Activated CD4-positive, CD25-positive, alpha-beta regulatory T cell treated with anti-CD3 and anti-CD28 coated beads, Interleukin-2, amount 50 U/mL, for 16 hours (primary cell): Measurements from ENCODE around the gene ITGA4.

Source experiments
- DNase-seq: peaks from one replicate; pipeline ENCODE4 v3.0.0-alpha.2; 2020; ENCODE audit warnings: low read depth, low spot score

ITGA4 gene

GRCh38 chr2:181515719-181516118, 58.5 kb downstream of the ITGA4 start:
- no peak for DNase-seq

GRCh38 chr2:181516992-181517391, 59.8 kb downstream of the ITGA4 start:
- no peak for DNase-seq

GRCh38 chr2:181517685-181518301, 60.6 kb downstream of the ITGA4 start:
- DNase-seq: no peak

DNA sequence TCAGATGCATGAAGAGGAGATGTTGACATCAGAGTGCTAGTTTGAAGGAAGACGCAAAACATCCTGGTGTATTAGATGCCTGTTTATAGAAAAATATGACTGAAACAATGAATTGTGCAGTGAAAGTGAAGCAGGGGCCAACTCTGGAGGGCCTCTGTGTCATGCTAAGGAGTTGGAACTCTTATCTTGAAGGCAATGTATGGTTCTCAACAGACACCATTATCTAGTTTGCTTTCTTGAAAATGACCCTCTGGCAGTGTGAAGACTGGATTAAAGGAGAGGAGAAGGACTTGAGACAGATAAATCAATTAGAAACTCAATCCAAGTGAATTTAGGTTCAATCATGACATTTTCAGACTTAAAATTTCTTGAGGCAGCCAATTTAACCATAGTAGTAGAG, 63.1 kb downstream of the ITGA4 start:
- DNase-seq: no peak

GRCh38 chr2:181523756-181524155, 66.6 kb downstream of the ITGA4 start:
- no peak for DNase-seq

DNA sequence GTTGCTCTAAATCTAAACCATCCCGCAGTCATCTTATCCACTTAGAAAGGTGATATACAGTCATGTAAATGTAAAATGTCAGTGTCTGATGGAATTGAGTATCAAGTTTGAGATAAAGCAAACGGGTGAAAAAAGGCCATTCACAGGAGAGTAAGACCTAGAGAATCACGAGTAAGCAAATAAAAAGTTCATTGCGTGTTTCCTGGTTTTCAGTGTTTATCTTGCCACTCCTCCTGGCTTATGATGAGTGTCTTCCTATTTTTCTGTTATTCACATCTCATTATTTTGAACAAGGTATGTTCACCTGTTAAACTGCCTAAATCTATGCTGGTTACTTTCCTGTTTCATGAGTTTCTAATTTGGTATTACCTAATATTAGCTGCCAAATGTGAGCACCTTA, 68.8 kb downstream of the ITGA4 start:
- DNase-seq: no peak

- DNase-seq: no peak
Measured at GRCh38 chr2:181527058-181527457, 69.9 kb downstream of the ITGA4 start.

DNA sequence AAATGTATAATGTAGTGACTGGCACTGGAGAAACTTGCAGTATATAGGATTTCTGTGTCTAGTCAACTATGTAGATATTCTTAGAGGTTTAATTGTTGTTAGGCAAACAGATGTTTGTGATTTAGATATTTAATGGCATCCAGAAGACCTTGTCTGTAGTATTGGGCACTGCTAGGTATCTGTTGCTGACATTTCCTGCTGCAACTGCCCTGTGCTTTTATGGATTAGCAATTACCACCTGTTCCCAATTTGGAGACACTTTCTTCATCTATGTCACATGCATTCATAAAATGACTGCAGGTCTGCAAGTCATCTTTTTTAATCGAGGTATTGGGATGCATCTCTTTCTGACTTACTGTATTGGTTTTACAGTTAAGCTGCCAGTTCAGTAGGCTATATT, 71.3 kb downstream of the ITGA4 start:
- DNase-seq: no peak

DNA sequence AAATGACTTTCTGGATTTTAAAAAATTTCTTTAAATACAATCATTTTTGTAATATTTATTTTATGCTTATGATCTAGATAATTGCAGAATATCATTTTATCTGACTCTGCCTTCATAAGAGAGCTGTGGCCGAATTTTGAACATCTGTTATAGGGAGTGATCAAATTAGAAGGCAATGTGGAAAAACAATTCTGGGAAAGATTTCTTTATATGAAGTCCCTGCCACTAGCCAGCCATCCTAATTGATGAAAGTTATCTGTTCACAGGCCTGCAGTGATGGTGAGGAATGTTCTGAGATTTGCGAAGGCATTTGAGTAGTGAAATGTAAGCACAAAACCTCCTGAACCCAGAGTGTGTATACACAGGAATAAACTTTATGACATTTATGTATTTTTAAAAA, 79.5 kb downstream of the ITGA4 start:
- DNase-seq: no peak

- DNase-seq: no peak
Measured at GRCh38 chr2:181540421-181540820, 83.2 kb downstream of the ITGA4 start.

DNA sequence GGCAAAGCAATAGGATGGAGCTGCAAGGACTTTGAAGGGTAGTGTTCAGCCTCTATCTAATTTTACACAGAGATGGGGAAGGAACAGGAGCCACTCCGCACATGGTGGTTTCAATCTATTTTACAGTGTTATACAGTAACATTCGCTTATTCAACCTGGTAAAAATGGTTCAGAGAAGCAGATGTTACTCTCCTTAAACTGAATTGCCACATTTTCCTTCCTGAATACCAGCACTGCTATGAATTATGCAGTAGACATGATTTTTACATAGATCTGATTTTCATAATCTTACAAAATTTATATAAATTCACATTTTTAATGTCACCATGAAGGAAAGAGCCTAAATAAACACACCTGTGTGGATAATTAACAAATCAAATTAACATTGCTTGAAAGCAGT, 85.0 kb downstream of the ITGA4 start:
- no peak for DNase-seq

DNA sequence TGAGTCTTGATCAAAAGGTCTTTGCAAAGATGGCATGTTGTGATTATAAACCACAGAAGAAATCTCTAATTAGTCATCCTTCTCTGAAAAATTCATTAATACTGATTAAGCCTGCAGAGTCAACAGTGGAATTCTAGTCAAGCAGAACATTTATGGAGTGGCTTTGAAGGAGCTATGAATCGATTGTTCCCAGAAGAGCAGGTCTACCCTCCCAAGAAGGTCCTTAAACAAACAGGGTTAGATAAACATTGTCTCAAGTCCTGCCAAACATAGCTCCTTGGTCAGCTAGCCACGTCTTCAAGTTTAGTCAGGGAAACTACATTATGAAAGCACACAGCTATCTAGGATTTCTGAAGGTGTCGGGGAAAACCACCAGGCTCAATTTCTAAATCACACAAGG, 88.9 kb downstream of the ITGA4 start:
- no peak for DNase-seq

GRCh38 chr2:181552808-181553207, 95.6 kb downstream of the ITGA4 start:
- DNase-seq: no peak

- DNase-seq: no peak
Measured at GRCh38 chr2:181553244-181553643, 96.1 kb downstream of the ITGA4 start.

DNA sequence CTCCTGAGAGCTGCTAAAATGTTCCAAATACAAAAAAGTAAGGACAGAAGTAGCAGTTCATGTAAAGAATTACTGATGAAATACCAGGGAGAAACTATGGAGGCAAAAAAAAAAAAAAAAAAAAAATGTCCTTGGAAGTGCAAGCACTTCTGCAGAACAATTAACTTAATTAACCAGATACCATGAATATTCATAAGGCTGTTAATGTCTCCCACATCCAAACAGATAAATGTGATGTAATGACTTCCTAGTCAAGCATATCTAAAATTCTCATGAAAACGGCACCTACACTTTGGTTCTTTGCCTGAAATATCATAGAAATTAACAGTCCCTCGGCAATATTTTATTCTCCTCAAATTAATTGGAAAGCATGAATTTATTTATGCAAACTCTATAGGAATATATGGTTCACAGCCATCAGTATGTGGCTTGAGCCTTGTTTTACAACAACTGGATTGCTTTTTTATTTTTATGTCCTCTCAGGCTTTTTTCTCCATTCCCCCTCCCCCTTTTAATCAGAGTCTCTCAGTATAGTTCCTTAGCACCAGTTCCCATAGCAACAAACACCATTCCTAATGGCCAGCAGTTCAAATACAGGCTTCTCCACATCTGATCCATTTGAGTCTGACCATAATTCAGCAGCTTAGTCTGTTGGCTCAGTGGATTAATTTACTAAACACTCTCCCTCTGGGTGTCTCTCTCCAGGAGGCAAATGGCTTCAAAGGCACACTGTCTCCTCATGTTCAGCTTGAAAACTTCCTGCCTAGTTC, 97.1 kb downstream of the ITGA4 start:
- DNase-seq: no peak

GRCh38 chr2:181558371-181558770, 101.2 kb downstream of the ITGA4 start:
- no peak for DNase-seq

- no peak for DNase-seq
Measured at GRCh38 chr2:181563101-181563692, 106.0 kb downstream of the ITGA4 start.

- no peak for DNase-seq
Measured at GRCh38 chr2:181566334-181567032, 109.3 kb downstream of the ITGA4 start.

DNA sequence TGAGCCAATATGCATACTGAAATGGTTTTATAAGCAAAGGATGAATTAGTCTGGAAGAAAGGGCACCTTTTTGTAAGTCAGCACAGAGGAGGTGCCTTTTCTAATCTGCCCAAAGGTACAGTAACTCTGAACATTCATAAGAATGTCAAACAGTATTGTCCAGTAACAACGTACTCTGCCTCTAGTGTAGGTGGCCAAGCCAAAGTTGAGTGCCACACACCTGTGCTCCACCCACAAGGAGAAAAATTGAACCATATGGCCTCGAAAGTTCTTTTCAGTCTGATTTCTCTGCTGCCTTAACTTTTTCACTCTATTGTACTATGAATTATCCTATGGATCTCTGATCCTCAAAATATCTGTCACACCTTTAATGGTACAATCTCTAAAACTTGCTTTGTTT, 112.9 kb downstream of the ITGA4 start:
- no peak for DNase-seq

- DNase-seq: no peak
Measured at GRCh38 chr2:181570833-181571661, 113.9 kb downstream of the ITGA4 start.

GRCh38 chr2:181573140-181573736, 116.1 kb downstream of the ITGA4 start:
- DNase-seq: no peak
